ENCODE results near the gene PHF21B. TPM values are rescaled to one million over a fixed set of nuclear protein-coding genes. Genes with fewer than 3 reads are reported as not detected.
"Not testable (repeated sequence)": the region's sequence is repeated elsewhere in the genome, so short reads cannot be mapped to it uniquely, and the experiment has no call there.

PHF21B gene
- total RNA-seq, 1 experiment from 2014 or later: not detected

- Mint-ChIP-seq H3K9me3 (ENCODE audit: low read depth, unreplicated experiment) (no peaks in the 10 kb centered on the region), H3K4me1 (ENCODE audit: low read depth, unreplicated experiment) (peaks cover 11% of the 10 kb centered on the region), H3K4me3 (ENCODE audit: low read depth, unreplicated experiment) (no peak overlapping the region), H3K27me3 (ENCODE audit: unreplicated experiment) (no peaks in the 10 kb centered on the region), H3K36me3 (ENCODE audit: insufficient read depth, unreplicated experiment) (peaks cover 66% of the 10 kb centered on the region), H3K27ac (ENCODE audit: unreplicated experiment) (no peak overlapping the region)
- DNase-seq: no peak
- no peak for TF ChIP-seq CTCF (IDR thresholded peaks at IDR 0.05; ENCODE audit: unreplicated experiment)
- intact Hi-C loops (cut with micrococcal nuclease; ENCODE audit: unreplicated experiment): no loop called here
- no TSS peak for BruUV-seq (replicated peaks)
- CTCF ChIA-PET: no interaction called here
These were observed 149.5 kb downstream of the PHF21B start for GRCh38 chr22:44860311-44860710.

- H3K4me1 Mint-ChIP-seq (ENCODE audit: low read depth, unreplicated experiment): peaks cover 11% of the 10 kb centered on the region
- H3K9me3 Mint-ChIP-seq (ENCODE audit: low read depth, unreplicated experiment): no peaks in the 10 kb centered on the region
- no peak for DNase-seq
- intact Hi-C loops (cut with micrococcal nuclease; ENCODE audit: unreplicated experiment): no loop called here
- no peak overlapping the region for H3K4me3 Mint-ChIP-seq (ENCODE audit: low read depth, unreplicated experiment)
- BruUV-seq (replicated peaks): no TSS peak
- H3K27ac Mint-ChIP-seq (ENCODE audit: unreplicated experiment): no peak overlapping the region
- H3K36me3 Mint-ChIP-seq (ENCODE audit: insufficient read depth, unreplicated experiment): peaks cover 60% of the 10 kb centered on the region
- H3K27me3 Mint-ChIP-seq (ENCODE audit: unreplicated experiment): no peaks in the 10 kb centered on the region
- CTCF ChIA-PET: no interaction called here
- TF ChIP-seq CTCF (IDR thresholded peaks at IDR 0.05; ENCODE audit: unreplicated experiment): no peak
These were observed 150.2 kb downstream of the PHF21B start for GRCh38 chr22:44859641-44860040.

GRCh38 chr22:44858819-44859218 lies 151.0 kb downstream of the PHF21B start:
- H3K9me3 Mint-ChIP-seq (ENCODE audit: low read depth, unreplicated experiment); BruUV-seq (replicated peaks); H3K27ac Mint-ChIP-seq (ENCODE audit: unreplicated experiment); H3K27me3 Mint-ChIP-seq (ENCODE audit: unreplicated experiment); H3K4me3 Mint-ChIP-seq (ENCODE audit: low read depth, unreplicated experiment); H3K4me1 Mint-ChIP-seq (ENCODE audit: low read depth, unreplicated experiment); intact Hi-C loops (cut with micrococcal nuclease; ENCODE audit: unreplicated experiment); DNase-seq; CTCF ChIA-PET: not testable (repeated sequence)
- peaks cover 52% of the 10 kb centered on the region for H3K36me3 Mint-ChIP-seq (ENCODE audit: insufficient read depth, unreplicated experiment)

GRCh38 chr22:44855855-44856254 lies 153.9 kb downstream of the PHF21B start:
- no peaks in the 10 kb centered on the region for H3K27me3 Mint-ChIP-seq (ENCODE audit: unreplicated experiment)
- no peak for TF ChIP-seq CTCF (IDR thresholded peaks at IDR 0.05; ENCODE audit: unreplicated experiment)
- no peak overlapping the region for H3K4me3 Mint-ChIP-seq (ENCODE audit: low read depth, unreplicated experiment)
- no peak for DNase-seq
- CTCF ChIA-PET: interaction anchor here (0.6 to 0.7 kb wide), 2 partner anchors 12 to 597 kb away, joined by 4 to 8 read pairs; no protein-coding TSS in a partner anchor
- no TSS peak for BruUV-seq (replicated peaks)
- H3K4me1 Mint-ChIP-seq (ENCODE audit: low read depth, unreplicated experiment): no peaks in the 10 kb centered on the region
- H3K9me3 Mint-ChIP-seq (ENCODE audit: low read depth, unreplicated experiment): no peaks in the 10 kb centered on the region
- no peak overlapping the region for H3K27ac Mint-ChIP-seq (ENCODE audit: unreplicated experiment)
- H3K36me3 Mint-ChIP-seq (ENCODE audit: insufficient read depth, unreplicated experiment): peaks cover 61% of the 10 kb centered on the region
- intact Hi-C loops (cut with micrococcal nuclease; ENCODE audit: unreplicated experiment): no loop called here

GRCh38 chr22:44854641-44855040 lies 155.2 kb downstream of the PHF21B start:
- H3K9me3 Mint-ChIP-seq (ENCODE audit: low read depth, unreplicated experiment); DNase-seq; H3K4me3 Mint-ChIP-seq (ENCODE audit: low read depth, unreplicated experiment); H3K27me3 Mint-ChIP-seq (ENCODE audit: unreplicated experiment); H3K27ac Mint-ChIP-seq (ENCODE audit: unreplicated experiment); BruUV-seq (replicated peaks); intact Hi-C loops (cut with micrococcal nuclease; ENCODE audit: unreplicated experiment); H3K4me1 Mint-ChIP-seq (ENCODE audit: low read depth, unreplicated experiment): not testable (repeated sequence)
- peaks cover 53% of the 10 kb centered on the region for H3K36me3 Mint-ChIP-seq (ENCODE audit: insufficient read depth, unreplicated experiment)
- CTCF ChIA-PET: interaction anchor here (0.7 kb wide), 1 partner anchor 159 kb away, joined by 4 read pairs; no protein-coding TSS in a partner anchor

Measured in Calu3 (cell line).